Measurements from ENCODE around the gene FREM3. TPM values are rescaled to one million over a fixed set of nuclear protein-coding genes. Genes with fewer than 3 reads are reported as not detected.

The FREM3 gene
- total RNA-seq, 1 experiment from 2014 or later = not detected

DNA sequence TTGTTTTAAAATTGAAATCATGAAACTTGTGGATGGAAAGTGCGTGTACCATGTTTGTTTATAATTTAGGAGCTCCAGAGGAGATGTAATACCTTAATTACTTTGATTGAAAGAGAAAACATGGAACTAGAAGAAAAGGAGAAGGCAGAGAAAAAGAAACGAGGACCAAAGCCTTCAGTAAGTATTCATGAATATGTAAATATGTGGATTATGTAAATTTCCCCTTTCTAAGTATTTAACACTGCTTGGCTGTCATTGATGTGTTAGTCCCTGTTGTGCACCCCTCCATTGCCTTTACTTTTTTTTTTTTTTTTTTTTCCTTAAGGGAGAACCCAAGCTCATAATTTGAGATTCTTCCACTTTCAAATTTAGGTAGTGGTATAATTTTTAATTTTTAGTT is 150.5 kb downstream of the FREM3 start:
- Histone ChIP-seq H3K9me3 (ENCODE audit: control insufficient read depth, low read depth, low read length) (no peaks in the 10 kb centered on the region), H3K4ac (ENCODE audit: low read depth, low read length) (no peak overlapping the region), H2BK5ac (ENCODE audit: insufficient read length, low read length) (no peak overlapping the region), H4K91ac (ENCODE audit: insufficient read length, low read depth, low read length) (no peak overlapping the region), H4K8ac (replicated peaks; ENCODE audit: insufficient read length, low read depth, low read length) (no peak overlapping the region), H3K79me1 (ENCODE audit: insufficient read depth, low read depth, low read length, poor library complexity, severe bottlenecking) (no peaks in the 10 kb centered on the region), H4K5ac (ENCODE audit: insufficient read length, low read depth, low read length) (no peak overlapping the region), H3T11ph (ENCODE audit: low read length) (no peak overlapping the region), H3K27me3 (ENCODE audit: insufficient read depth, low read length) (no peaks in the 10 kb centered on the region), H2BK20ac (ENCODE audit: low read depth, low read length, poor library complexity, severe bottlenecking) (no peak overlapping the region), H2BK120ac (ENCODE audit: low read depth, low read length, poor library complexity, severe bottlenecking) (no peak overlapping the region), H3K4me2 (ENCODE audit: insufficient read depth, insufficient read length, low read length) (no peak overlapping the region), H3K4me1 (ENCODE audit: insufficient read depth, low read length) (no peaks in the 10 kb centered on the region), H3K23ac (ENCODE audit: insufficient read length, low read depth, low read length) (no peak overlapping the region), H2BK15ac (ENCODE audit: low read depth, low read length) (no peak overlapping the region), H3K27ac (ENCODE audit: insufficient read length, low read depth, low read length) (no peak overlapping the region), H3K23me2 (ENCODE audit: insufficient read length, low read depth, low read length, poor library complexity, severe bottlenecking) (no peaks in the 10 kb centered on the region), H2AFZ (ENCODE audit: low read length) (no peak overlapping the region), H3K79me2 (ENCODE audit: insufficient read depth, low read length) (no peaks in the 10 kb centered on the region), H2BK12ac (ENCODE audit: insufficient read length, low read depth, low read length) (no peak overlapping the region), H2AK5ac (ENCODE audit: insufficient read length, low read length) (no peak overlapping the region), H3K9ac (ENCODE audit: extremely low read depth, insufficient read length, low read length) (no peak overlapping the region), H4K20me1 (ENCODE audit: control insufficient read depth, insufficient read depth, insufficient read length) (no peaks in the 10 kb centered on the region), H3K56ac (ENCODE audit: insufficient read length, low read depth, low read length) (no peak overlapping the region), H3K14ac (ENCODE audit: insufficient read depth, low read length) (no peak overlapping the region), H3K18ac (ENCODE audit: insufficient read length, low read depth, low read length) (no peak overlapping the region)
- Mint-ChIP-seq H3K4me3 (no peak overlapping the region), H3K4me1 (peaks cover 9 to 16% of the 10 kb centered on the region in 2 experiments), H3K36me3 (ENCODE audit: insufficient read depth in 1 of 3, low read depth in 3 of 3) (peaks cover 31 to 84% (median 83%) of the 10 kb centered on the region in 3 experiments; a peak in 6 of 7 replicates), H3K27ac (no peak overlapping the region), H3K9me3 (no peaks in the 10 kb centered on the region), H3K27me3 (ENCODE audit: low read depth) (no peaks in the 10 kb centered on the region)
- TF ChIP-seq, protein P1, sequence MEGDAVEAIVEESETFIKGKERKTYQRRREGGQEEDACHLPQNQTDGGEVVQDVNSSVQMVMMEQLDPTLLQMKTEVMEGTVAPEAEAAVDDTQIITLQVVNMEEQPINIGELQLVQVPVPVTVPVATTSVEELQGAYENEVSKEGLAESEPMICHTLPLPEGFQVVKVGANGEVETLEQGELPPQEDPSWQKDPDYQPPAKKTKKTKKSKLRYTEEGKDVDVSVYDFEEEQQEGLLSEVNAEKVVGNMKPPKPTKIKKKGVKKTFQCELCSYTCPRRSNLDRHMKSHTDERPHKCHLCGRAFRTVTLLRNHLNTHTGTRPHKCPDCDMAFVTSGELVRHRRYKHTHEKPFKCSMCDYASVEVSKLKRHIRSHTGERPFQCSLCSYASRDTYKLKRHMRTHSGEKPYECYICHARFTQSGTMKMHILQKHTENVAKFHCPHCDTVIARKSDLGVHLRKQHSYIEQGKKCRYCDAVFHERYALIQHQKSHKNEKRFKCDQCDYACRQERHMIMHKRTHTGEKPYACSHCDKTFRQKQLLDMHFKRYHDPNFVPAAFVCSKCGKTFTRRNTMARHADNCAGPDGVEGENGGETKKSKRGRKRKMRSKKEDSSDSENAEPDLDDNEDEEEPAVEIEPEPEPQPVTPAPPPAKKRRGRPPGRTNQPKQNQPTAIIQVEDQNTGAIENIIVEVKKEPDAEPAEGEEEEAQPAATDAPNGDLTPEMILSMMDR (conservative IDR thresholded peaks at IDR 0.05) = no peak
- no peak for DNase-seq
- WGBS (ENCODE audit: extremely low coverage, insufficient read length, low lambda C conversion rate) = no CpG with 5 or more reads among the region's 2 CpGs

All from H9 (cell line).